Frontal cortex (tissue), 4 donors: ENCODE results near the gene NUDT22. TPM values are rescaled to one million over a fixed set of nuclear protein-coding genes. Genes with fewer than 3 reads are reported as not detected.
A peak's percentile ranks its signal among the peaks of the same experiment; 100 is the strongest.
"Not testable (repeated sequence)": the region's sequence is repeated elsewhere in the genome, so short reads cannot be mapped to it uniquely, and the experiment has no call there.

Source experiments
- DNase-seq, 2 donors: peaks; one replicate each; pipeline ENCODE4 v3.0.0; 2012; ENCODE audit warnings: low spot score in 2 of 2
- FAIRE-seq: peaks from 2 replicates; lab custom pipeline; 2012; peaks lifted over from hg19 to GRCh38; lab: Jason Lieb, UNC
- total RNA-seq: library from RNA; depleted of rRNA; stranded (reverse); fragments of >200 nt; gene quantifications from one replicate; pipeline ENCODE4 v1.2.3, GENCODE V29; 2014
- donor health status: control.
- donor health status: control.
- donor health status: control.

The NUDT22 gene
- total RNA-seq, 1 donor from 2014 or later = 12.6 TPM

DNA sequence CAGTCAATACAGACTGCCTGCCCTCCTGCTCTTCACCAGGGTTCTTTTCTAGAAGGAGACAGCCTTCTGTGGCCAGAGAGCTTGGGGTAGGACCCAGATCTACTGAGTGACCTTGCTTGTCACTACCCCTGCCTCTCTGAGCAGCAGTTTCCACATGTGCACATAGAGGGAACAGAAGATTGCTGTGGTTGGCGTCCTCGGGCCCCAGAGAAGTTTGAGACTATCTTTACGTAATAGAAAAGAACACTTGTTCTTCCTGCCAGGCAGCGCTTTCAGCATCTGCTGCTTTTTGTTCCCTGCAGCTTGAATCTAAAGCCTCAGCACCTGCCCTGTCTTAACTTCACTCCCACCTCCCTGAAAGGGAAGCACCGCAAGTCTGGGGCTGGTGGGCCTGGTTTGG lies 12.9 kb downstream of the NUDT22 start:
- DNase-seq (no peak), FAIRE-seq (no peak)

DNA sequence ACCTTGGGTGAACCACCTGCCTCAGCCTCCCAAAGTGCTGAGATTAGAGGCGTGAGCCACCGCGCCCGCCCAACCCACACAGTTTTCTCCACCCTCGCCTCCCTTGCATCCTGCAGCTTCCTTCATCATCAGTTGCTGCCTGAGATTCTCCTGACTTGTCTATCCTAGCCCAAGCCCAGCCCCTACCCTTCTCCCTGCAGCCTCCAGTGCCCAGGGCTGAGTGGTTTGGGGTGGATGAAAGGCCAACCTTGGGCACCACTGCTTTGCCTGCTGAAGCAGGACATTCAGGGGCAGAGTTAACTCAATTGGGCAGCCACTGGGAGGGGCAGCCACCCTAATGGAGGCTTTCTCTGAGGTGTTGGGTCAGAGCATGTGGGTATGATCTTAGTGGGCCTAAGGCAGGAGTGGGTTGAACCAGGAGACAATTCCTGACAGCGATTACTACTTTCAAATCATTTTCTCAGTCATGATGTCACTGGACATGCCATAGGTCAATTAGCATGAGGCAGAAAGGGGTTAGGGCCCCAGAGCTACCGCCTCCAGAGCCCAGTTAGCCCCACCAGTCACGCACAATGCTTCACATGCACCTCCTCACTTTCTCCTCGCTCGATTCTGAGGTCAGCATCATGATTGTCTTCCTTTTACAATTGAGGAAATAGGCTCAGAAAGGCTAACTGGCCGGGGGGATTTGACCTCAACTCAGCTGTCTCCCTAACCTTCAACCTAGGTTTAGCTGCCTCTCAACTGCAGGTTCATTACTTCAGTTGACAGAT lies 13.8 kb downstream of the NUDT22 start:
- DNase-seq = no peak
- no peak for FAIRE-seq

DNA sequence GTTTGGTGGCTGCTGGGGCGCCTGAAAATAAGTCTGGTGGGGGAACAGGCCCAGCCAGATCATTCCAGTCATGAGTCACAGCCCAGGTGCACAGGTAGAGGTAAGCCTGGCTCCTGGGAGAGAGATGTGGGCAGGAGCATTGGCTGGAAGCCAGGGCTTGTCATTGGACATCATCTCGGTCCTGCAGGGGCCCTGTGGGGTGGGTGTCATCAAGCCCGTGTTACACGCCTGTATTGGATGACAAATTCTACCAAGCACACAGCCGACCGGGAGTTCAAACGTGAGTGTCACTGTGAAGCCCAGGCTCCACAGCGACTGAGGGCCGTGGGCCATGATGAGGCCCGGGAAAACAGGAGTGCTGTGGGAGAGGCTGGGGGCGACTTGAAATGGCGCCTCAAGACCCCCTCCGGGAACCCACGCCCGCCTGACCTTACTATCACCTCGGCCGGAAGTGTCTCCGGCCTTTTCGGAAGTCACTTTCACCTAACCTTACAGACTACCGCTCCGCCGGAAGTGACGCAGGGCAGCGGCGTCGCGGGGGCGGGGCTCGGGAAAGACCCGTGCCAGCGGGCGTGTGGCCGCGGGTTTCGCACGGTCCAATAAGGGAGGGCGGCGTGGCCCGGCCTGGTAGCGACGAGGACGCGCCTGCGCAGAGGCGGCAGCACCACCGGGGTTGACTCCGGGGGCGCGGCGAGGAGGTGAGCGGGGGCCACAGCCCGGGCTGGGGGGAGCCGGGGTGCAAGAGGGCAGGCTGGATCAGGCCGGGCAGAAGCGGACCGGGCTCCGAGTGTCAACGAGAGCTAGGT lies 14.6 kb downstream of the NUDT22 start, which contains the start of gene FKBP2:
Gene FKBP2 (plus strand): TSS at position 661 of the 806 bp plus-strand sequence. CDS start 1,293 bp downstream, outside the sequence.
- DNase-seq (peak; percentile 96 to 97), FAIRE-seq (no peak)

DNA sequence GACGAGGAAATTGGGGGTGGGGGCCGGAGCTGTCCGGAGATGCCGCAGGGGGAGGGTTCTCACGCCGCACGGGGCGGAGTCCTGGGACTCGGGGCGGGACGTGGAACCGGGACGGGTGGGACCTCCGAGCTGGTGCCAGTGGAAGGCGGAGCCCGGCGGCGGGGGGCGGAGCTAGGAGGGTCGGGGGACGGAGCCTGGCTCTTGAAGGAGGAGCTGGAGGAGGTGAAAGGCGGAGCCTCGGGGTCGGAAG lies 15.1 kb downstream of the NUDT22 start:
- DNase-seq = peak; percentile 98 to 99
- FAIRE-seq = no peak

DNA sequence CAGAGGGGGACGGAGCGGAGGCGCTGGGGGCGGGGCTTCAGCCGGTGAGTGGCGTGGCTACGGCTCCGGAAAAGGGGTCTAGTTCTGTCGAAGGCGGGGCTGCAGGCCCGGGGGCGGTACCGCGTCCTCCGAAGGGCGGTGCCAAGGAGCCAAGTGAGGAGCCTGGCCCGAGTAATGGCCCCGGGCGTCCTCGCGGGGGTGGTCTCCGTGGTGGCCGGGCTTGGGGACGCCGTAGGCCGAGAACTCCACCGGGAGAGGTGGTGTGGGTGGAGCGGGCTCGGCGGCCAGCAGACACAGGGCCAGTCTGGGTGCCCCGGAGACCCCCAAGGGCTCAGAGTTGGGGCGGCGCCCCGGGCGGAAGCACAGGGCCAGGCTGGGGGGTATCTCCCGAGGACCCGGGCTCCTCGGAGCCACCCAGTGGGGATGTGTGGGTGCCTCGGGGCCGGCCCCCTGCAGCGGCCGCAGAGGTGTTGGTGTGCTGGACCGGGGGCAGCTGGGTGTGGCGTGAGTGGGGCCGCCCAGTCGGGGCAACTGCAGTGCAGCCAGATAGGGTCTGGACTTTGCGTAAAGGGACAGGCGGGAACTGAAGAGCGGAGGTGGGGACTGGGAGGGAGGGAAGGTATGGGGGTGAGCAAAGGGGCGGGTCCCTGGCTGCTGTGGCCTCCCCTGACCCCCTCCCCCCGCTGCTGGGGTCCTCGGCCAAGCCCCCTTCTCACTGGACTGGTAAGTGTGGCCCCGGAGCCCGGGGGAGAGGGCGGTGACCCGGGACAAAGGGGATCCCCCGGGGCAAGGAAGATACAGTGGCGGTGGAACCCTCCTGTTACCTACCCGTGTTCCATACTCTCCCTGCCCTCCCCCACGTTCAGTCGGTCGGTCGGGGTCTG lies 15.7 kb downstream of the NUDT22 start:
- no peak for FAIRE-seq
- DNase-seq = no peak

DNA sequence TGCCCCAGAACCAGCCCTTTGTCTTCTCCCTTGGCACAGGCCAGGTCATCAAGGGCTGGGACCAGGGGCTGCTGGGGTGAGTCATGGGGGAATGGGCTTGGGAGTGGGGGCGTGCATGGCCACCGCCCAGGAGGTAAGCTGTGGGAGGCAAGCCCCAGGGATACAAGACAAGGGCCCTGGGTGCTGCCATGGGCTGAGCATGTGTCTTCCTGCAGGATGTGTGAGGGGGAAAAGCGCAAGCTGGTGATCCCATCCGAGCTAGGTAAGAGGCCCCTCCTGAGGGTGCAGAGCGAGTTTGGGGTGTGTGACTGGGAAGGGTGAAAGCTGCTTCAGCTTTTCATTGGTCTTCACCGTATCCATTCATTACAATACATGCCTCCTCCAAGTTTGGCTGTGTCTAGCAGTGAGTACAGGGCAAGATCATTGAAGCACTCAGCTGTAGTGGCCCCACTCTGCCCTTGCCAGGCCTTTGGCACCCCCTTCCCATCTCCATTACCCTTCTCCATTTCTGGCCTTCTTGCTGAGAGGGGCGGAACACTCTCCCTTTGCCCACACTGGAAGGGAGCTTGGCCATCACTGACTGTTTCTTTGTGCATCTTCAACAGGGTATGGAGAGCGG lies 17.3 kb downstream of the NUDT22 start:
- DNase-seq (no peak), FAIRE-seq (no peak)

DNA sequence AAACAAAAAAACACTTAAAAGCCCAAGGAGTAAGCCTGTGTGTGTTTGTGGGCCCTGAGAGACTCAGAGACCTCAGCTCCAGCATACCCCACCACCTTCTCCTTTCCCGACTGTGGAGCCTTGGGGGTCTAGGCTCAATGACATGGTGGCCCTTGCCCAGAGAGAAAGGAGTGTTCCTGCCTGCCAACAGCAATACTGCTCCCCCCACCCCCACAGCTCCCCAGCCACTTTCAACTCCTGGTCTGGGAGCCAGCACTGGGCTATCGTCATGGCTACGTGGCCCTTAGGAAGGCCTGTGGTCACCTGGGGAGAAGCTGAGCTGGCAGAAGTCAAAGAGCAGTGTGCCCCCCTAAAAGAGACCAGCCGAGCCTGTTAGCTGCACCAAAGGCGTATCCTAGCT lies 18.0 kb downstream of the NUDT22 start:
- DNase-seq (no peak), FAIRE-seq (no peak)

DNA sequence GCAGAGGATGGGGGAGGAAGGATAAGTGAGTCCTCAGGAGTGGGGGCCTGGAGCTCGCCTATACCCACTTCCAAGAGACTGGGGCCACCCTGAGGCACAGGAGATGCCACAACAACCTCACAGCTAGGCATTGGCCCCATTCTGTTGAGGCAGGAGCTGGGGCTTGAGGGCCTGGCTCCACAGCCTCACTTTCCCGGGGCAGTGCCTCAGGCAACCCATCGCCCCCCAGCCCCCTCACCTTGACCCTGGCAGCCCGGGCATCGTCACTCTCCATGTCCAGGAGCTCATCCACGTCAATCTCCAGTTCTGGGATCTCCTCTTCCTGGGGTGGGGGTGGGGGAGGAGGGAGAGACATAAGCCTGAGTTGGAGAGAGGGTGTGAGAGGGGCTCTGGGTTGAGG lies 18.9 kb downstream of the NUDT22 start:
- FAIRE-seq = no peak
- no peak for DNase-seq

DNA sequence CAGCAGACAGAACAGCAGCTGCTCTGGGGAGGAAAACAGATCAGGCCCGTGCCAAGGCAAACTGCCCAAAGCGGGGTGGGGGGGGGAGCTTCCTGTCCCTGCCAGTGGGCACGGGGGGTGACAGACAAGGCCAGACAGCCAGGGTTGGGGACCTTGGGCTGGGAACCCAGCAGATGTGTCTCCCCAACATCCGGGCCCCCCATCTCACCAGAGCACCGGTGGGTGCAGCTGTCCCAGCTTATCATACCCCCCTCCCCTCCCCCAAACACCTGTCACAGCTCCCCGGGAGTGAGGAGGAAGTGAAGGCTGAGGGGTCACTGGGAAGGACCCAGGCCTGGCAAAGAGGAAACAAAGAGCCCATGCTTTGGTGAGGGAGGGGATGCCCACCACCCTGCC lies 19.3 kb downstream of the NUDT22 start:
- no peak for DNase-seq
- FAIRE-seq = no peak

DNA sequence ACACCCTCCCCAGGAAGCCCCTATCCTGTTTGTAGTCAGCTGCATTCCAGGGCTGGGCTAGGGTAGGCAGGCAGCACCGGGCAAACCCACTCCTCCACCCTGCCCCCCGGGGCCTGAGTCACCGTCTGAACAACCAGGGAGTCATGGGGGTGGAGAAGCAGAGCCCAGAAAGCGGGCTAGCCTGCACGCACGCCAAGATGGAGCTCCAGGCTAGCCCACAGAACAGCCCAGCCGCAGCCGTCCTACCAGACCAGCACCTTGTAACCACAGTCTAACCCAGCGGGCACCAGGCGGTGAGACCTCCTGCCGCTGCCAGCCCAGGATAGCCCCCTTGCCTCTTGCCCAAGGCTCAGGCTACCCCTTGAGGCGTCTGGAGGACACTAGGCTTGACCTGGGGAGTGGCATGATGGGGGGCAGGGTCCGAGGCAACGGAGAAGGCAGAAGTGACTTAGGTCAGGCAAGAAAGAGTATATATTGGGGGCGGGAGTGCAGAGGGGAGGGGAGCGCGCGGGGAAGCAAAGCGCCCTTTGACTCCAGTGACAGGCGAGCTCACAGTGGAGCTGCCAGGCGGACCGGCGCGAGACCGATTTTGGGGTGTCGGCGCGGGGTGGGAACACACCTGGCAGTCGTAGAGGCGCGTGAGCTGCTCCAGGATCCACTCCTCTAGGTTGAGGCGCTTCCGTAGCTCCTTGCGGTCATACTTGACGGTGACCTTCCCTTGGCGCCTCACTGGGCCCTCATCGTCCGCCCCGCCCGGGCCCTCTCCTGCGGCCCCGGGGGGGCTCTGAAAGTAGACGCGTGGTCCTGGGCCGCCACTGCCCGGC lies 19.9 kb downstream of the NUDT22 start:
- no peak for FAIRE-seq
- DNase-seq = peak in 1 of 2 donors; percentile 75

DNA sequence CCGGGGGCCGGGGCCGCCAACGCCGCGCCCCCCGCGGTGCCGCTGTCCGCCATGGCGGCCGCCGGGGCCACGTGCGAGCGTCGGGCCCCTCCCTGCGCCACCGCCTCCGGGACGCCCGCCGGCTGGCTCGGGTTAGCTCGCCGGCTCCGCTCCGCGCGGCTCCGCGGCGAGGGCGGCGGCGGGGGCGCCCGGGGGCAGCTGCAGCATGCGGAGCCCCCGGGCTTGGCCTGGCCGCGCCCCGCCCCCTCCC lies 20.5 kb downstream of the NUDT22 start:
- FAIRE-seq, DNase-seq: not testable (repeated sequence)

DNA sequence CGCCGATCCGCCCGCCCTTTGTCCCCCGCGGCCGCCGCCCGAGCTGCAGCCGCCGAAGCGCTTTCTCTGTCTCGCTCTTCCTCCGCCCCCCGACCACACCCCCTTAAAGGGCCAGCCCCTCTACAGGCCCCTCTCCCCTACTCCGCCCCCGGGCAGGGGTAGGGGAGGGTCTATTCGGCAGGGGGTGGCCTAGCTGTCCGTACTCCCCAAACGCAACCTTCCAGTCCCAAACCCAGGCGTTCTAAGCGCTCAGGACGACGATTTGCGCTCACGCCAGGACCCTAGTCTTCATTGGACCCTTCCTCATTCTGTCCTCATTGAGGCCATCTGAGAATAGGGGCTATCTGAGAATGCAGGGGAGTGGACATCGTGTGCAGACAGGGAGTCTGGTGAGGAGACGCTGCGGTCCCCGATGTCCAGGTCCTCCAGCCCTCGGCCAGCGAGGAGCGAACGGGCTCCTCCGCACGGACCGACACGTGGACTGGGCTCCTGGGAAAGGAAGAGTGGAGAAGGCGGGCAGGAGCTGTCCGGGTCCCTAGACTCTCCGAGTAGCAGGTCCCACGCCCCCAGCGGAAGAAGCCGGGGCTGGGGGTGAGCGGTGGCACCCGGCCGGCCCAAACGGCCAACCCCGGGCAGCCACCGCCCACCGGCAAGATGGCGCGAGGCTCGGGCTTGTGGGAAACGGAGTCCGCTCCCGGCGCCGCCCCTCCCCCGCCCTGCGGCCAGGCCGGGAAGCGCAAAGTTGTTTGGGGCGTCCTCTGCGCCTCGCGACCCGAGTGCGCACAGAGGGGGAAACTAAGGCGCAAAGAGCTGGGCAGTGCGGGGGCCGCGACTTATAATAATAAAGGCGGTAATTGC lies 21.0 kb downstream of the NUDT22 start, which contains the start of gene PPP1R14B:
Gene PPP1R14B (minus strand): TSS at position 73 of the 858 bp plus-strand sequence. CDS start 270 bp downstream, outside the sequence.
- FAIRE-seq = no peak
- DNase-seq = peak; percentile 91 to 93

DNA sequence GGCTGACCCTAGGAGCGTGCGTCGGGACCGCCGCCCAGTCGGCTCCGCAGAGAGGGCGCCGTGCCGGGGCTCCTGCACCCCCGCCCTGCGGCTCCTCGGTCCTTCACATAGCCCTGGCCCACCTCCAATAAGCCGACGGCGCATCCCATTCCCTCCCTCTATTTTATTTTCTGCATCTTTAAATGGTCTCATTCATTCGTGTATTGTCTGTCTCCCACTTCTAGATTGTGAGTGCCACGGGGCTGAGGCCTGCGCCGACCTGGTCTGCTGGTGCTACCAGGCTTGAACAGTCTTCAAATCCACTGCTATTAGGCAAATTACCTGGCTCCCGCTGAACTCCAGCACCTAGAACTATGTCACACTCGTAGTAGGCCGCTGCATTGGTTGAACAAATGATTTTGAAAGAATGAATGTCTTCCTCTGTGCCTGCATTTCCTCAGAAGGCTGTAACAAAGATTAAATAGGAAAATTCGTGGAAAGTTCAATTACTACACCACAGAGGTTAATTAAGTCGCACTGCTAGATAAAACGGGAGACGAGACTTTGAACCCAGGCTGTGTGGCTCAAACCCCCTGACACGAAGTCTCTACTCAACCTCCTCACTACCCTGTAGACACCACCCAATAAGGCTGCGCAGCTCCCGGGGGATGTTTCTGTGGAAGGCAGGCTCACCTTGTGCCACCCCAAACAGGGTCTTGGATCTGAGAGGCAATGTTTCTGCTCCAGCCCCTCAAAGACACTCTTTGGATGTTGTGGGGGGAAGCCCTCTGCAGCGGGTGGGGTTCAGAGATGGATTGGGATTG lies 21.9 kb downstream of the NUDT22 start:
- FAIRE-seq = no peak

DNA sequence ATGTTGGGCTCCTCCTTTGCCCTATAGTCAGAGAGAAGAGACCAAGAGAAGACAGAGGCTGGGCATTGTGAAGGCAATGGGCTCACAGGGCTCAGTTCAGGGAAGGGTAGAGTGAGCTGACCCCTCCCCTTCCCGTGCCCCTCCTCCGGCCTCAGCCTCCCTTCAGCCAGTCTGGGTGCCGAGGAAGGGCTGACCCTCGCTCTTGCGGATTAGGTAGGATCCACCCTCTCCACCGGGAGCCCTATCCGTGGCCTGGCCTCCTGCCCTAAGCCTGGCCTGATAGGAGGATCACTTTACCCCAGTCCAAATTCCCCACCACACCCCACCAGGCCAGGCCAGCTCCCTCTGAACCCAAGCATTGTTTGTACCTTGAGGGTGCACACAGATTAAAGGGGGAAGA lies 22.5 kb downstream of the NUDT22 start:
- DNase-seq (no peak), FAIRE-seq (no peak)

More for the DNA sequence above, 21.9 kb downstream of the NUDT22 start:
- no peak for DNase-seq

DNA sequence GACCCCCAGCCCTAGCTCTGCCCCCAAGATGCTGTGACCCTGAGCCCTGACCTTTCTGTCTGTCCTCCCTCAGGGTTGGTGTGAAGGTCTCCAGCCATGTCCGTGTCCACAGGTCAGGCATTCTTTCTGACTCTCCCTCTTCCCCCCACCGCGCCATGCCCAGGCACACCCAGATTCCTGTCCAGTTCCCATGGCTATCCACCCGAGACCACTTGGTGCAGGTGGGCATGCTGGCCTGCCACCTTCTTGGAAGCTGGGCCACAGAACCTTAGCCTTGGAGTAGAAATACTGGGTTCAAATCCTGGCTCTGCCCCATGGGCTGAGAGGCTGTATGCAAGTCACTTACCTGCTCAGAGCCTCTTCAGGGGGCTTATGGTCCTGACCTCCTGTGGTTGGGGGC lies 23.0 kb downstream of the NUDT22 start:
- FAIRE-seq (no peak), DNase-seq (no peak)

DNA sequence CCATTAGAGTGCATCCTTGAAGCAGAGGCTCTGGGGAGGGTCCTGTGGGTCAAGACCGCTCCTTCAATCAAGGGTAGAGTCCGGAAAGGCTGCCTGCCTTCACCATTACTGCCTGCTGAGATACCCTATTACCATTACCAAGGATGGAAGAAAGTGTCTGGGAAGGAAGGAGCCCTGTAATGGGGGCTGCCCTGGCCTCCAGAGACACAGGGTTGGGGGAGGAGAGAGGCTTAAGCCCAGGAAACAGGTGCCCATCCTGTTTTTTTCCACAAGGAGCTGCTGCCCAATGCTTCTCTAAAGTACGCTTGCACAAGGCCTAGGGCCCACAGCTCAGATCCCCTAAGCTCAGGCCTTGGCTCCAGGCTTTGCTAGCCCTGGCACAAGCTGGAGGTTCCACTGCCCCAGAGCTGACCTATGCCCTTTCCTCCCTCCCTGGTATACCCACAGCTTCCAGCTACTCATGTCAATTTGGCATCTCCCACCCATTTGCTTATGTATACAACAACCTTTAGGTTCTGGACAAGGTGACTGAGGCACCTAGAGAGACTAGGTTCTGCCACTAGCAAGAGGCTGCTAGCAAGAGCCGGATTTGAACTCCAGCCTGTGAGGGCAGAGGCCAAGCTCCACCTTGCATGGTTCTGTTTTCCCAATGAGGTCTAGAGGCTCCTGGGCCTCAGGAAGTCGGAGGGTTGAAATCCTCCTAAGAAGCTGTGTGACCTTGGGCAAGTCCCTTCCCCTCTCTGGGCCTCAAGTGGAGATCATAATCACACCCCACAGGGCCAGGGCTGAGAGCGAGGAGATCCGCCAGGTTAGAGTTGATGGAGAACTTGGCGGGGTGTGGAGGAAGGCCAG lies 23.7 kb downstream of the NUDT22 start:
- FAIRE-seq (no peak), DNase-seq (no peak)
